HEK293T (cell line): Measurements from ENCODE around the gene CLEC16A.

Experiments
- ARNT ChIP-seq: fragments of 450-650 bp; IDR thresholded peaks from 2 replicates; pipeline ENCODE4 v1.6.1; 2017; ENCODE audit warnings: mild to moderate bottlenecking
- FOXK2 ChIP-seq: fragments of 450-650 bp; IDR thresholded peaks from 2 replicates; pipeline ENCODE4 v1.6.1; 2016; ENCODE audit warnings: mild to moderate bottlenecking
- FOXM1 ChIP-seq: fragments of 450-650 bp; IDR thresholded peaks from 2 replicates; pipeline ENCODE4 v1.6.1; 2017; ENCODE audit warnings: mild to moderate bottlenecking, borderline replicate concordance
- LEF1 ChIP-seq: fragments of 450-650 bp; IDR thresholded peaks from 2 replicates; pipeline ENCODE4 v1.6.1; 2017; ENCODE audit warnings: mild to moderate bottlenecking, borderline replicate concordance
- NFRKB ChIP-seq: fragments of 450-650 bp; IDR thresholded peaks from 2 replicates; pipeline ENCODE4 v1.6.1; 2016; ENCODE audit warnings: mild to moderate bottlenecking, moderate library complexity
- SP1 ChIP-seq: fragments of 450-650 bp; IDR thresholded peaks from 2 replicates; pipeline ENCODE4 v1.6.1; 2017
- TARDBP ChIP-seq: fragments of 450-650 bp; IDR thresholded peaks from 2 replicates; pipeline ENCODE4 v1.6.1; 2016
- ZNF384 ChIP-seq: fragments of 450-650 bp; IDR thresholded peaks from 2 replicates; pipeline ENCODE4 v1.6.1; 2016
- TF ChIP-seq, protein P1 (sequence below): fragments of 450-650 bp; IDR thresholded peaks from 2 replicates; pipeline ENCODE4 v1.6.1; 2016

DNA sequence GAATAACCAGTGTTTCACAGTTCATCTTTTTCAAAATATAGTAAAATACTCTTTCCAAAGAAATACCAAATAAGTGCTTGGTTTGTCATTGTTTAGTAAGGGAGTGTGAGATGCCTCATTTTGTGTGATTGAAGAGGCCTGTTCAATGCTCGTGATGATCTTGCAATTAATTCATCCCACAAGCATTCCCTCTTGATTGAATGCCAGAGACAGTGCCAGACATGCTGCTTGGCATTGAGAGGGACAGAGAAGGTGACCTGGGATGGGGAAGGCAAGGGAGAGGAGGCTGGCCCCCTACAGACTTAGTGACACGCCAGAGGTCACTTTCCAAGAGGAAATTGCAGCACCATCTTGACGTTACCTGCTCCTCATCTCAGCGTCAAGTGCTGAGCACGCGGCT lies 49.3 kb downstream of the CLEC16A start:
- TF ChIP-seq FOXK2 (no peak), ZNF384 (no peak), ARNT (no peak), TARDBP (no peak), SP1 (no peak), LEF1 (no peak), NFRKB (no peak), FOXM1 (no peak)
- TF ChIP-seq, protein P1, sequence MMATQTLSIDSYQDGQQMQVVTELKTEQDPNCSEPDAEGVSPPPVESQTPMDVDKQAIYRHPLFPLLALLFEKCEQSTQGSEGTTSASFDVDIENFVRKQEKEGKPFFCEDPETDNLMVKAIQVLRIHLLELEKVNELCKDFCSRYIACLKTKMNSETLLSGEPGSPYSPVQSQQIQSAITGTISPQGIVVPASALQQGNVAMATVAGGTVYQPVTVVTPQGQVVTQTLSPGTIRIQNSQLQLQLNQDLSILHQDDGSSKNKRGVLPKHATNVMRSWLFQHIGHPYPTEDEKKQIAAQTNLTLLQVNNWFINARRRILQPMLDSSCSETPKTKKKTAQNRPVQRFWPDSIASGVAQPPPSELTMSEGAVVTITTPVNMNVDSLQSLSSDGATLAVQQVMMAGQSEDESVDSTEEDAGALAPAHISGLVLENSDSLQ, result no peak
